A673 (cell line): Measurements from ENCODE around the gene ADAM10. TPM values are rescaled to one million over a fixed set of nuclear protein-coding genes. Genes with fewer than 3 reads are reported as not detected.

Source experiments
- BruUV-seq: library from RNA; stranded (reverse); fragments of 400-500 nt; replicated peaks from 2 replicates; lab custom pipeline; 2021; lab: Mats Ljungman, UMichigan
- CTCF ChIA-PET: fragments of 300-600 bp; sonication (Branson Sonifier 250); formaldehyde crosslinking; loops from one replicate; lab custom pipeline; 2022; ENCODE audit warnings: antibody characterized with exemption; lab: Charles Lee
- POLR2A ChIA-PET: fragments of 300-600 bp; sonication (Branson Sonifier 250); formaldehyde crosslinking; loops from one replicate; lab custom pipeline; 2022; ENCODE audit warnings: antibody characterized with exemption; ENCODE audit not compliant: low non-redundant PET; lab: Charles Lee
- DNase-seq: peaks from one replicate; pipeline ENCODE4 v3.0.0-alpha.2; 2015; ENCODE audit warnings: low spot score
- H3K27ac ChIP-seq: fragments of 200-600 bp; sonication (generic); 2 replicates; pipeline ENCODE4 v1.5.1; 2016; ENCODE audit warnings: mixed run types, low read depth, mild to moderate bottlenecking, mixed read lengths, antibody characterized with exemption, low read length; ENCODE audit not compliant: poor library complexity, severe bottlenecking
- H3K27me3 ChIP-seq: fragments of 200-600 bp; sonication (generic); replicated peaks from 2 replicates; pipeline ENCODE4 v1.6.1; 2017; ENCODE audit warnings: mixed run types, low read depth, mild to moderate bottlenecking, mixed read lengths, antibody characterized with exemption, low read length; ENCODE audit not compliant: insufficient read depth, poor library complexity
- H3K36me3 ChIP-seq: fragments of 200-600 bp; sonication (generic); 2 replicates; pipeline ENCODE4 v1.6.1; 2016; ENCODE audit warnings: mixed run types, mild to moderate bottlenecking, mixed read lengths, antibody characterized with exemption, low read length; ENCODE audit not compliant: insufficient read depth, poor library complexity, severe bottlenecking
- H3K4me1 ChIP-seq: fragments of 200-600 bp; sonication (generic); 2 replicates; pipeline ENCODE4 v1.6.1; 2017; ENCODE audit warnings: mixed run types, mild to moderate bottlenecking, mixed read lengths, antibody characterized with exemption, low read length; ENCODE audit not compliant: insufficient read depth, poor library complexity, severe bottlenecking
- H3K4me3 ChIP-seq: fragments of 200-600 bp; sonication (generic); 2 replicates; pipeline ENCODE4 v1.5.1; 2016; ENCODE audit warnings: low read depth, mixed run types, mild to moderate bottlenecking, mixed read lengths, low read length; ENCODE audit not compliant: poor library complexity, severe bottlenecking
- H3K9me3 ChIP-seq: fragments of 200-600 bp; sonication (generic); 2 replicates; pipeline ENCODE4 v1.6.1; 2016; ENCODE audit warnings: mixed run types, low read depth, mild to moderate bottlenecking, mixed read lengths, antibody characterized with exemption, low read length; ENCODE audit not compliant: poor library complexity, severe bottlenecking
- EZH2 ChIP-seq: fragments of 200-600 bp; sonication (generic); IDR thresholded peaks from 2 replicates; pipeline ENCODE4 v1.6.1; 2017; ENCODE audit warnings: borderline replicate concordance, low read depth, mild to moderate bottlenecking, mixed read lengths, antibody characterized with exemption, low read length; ENCODE audit not compliant: poor library complexity, severe bottlenecking
- intact Hi-C: fragments of 100-400 bp; cut with micrococcal nuclease; formaldehyde crosslinking; loops from one replicate; pipeline ENCODE4 v1.10.0; 2022; ENCODE audit not compliant: unreplicated experiment
- total RNA-seq: library from RNA; stranded (reverse); gene quantifications from 2 replicates; pipeline ENCODE4 v1.2.3, GENCODE V29; 2021
- TF ChIP-seq, protein P1 (sequence below): fragments of 300-800, 200-600 bp; sonication (generic); conservative IDR thresholded peaks from 2 replicates; pipeline ENCODE4 v1.5.1; 2017; ENCODE audit warnings: low read depth, mild to moderate bottlenecking, antibody characterized with exemption, low read length, moderate library complexity, mixed read lengths

ADAM10 gene
- total RNA-seq, 1 experiment from 2014 or later: 130 TPM

DNA sequence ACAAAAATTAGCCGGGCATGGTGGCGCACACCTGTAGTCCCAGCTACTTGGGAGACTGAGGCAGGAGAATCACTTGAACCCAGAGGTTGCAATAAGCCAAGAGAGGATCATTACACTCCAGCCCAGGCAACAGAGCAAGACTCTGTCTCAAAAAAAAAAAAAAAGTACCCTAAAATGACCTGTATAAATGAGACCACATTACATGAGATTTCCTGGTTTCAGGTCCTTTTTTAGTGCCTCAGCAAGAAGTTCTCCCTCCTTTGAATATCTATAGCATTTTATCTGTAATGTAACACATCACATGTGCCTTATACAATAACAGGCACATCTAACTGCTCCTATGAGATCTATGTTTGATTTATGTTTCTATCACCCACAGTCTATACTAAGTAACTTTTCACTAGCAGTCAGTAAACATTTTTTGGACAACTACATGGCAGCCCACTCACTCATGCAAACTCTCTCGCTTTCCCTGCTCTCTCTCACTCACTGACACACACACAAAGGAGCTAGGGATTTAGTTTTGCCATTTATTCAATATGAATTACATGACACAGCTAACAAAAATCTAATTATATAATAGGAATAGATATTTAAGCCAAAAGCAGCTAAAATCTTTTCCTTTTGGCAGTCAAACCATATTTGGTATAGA, 34.1 kb downstream of the ADAM10 start:
- H3K9me3 ChIP-seq: no peaks in the 10 kb centered on the region
- DNase-seq: no peak
- H3K4me1 ChIP-seq: peaks cover 8% of the 10 kb centered on the region
- TF ChIP-seq, protein P1, sequence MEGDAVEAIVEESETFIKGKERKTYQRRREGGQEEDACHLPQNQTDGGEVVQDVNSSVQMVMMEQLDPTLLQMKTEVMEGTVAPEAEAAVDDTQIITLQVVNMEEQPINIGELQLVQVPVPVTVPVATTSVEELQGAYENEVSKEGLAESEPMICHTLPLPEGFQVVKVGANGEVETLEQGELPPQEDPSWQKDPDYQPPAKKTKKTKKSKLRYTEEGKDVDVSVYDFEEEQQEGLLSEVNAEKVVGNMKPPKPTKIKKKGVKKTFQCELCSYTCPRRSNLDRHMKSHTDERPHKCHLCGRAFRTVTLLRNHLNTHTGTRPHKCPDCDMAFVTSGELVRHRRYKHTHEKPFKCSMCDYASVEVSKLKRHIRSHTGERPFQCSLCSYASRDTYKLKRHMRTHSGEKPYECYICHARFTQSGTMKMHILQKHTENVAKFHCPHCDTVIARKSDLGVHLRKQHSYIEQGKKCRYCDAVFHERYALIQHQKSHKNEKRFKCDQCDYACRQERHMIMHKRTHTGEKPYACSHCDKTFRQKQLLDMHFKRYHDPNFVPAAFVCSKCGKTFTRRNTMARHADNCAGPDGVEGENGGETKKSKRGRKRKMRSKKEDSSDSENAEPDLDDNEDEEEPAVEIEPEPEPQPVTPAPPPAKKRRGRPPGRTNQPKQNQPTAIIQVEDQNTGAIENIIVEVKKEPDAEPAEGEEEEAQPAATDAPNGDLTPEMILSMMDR: no peak
- TF ChIP-seq EZH2: no peak
- H3K4me3 ChIP-seq: no peak overlapping the region
- no peaks in the 10 kb centered on the region for H3K27me3 ChIP-seq
- CTCF ChIA-PET: no interaction called here
- H3K27ac ChIP-seq: no peak overlapping the region
- peaks cover 3% of the 10 kb centered on the region for H3K36me3 ChIP-seq
- BruUV-seq: no TSS peak
- POLR2A ChIA-PET: no interaction called here
- intact Hi-C loops: loop anchor here (1.0 kb wide), 1 partner anchor 13 kb away; no protein-coding TSS in a partner anchor

DNA sequence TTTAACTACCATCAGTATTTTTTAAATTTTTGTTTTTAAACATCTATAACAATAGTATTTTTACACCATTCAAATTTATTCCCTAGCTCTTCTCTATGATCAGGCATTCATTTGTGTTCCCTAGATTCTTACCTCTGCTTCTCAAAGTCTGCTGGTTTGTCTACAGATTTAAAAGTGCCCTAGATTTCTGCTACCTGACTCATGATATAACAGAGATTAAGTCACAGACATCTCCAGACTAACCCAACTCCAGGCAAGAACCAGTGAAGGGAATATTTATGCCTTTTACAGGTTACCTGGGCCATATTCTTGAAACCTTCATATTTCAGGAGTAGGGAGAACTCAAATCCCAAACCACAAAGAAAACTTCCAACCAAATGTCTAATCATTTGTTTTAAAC, 38.8 kb downstream of the ADAM10 start:
- H3K4me3 ChIP-seq: no peak overlapping the region
- intact Hi-C loops: no loop called here
- H3K27me3 ChIP-seq: no peaks in the 10 kb centered on the region
- TF ChIP-seq, protein P1: no peak
- TF ChIP-seq EZH2: no peak
- no peak for DNase-seq
- ChIA-PET POLR2A (no interaction called here), CTCF (no interaction called here)
- BruUV-seq: no TSS peak
- H3K9me3 ChIP-seq: no peaks in the 10 kb centered on the region
- H3K36me3 ChIP-seq: peaks cover 3% of the 10 kb centered on the region
- H3K27ac ChIP-seq: no peak overlapping the region
- peaks cover 5% of the 10 kb centered on the region for H3K4me1 ChIP-seq

DNA sequence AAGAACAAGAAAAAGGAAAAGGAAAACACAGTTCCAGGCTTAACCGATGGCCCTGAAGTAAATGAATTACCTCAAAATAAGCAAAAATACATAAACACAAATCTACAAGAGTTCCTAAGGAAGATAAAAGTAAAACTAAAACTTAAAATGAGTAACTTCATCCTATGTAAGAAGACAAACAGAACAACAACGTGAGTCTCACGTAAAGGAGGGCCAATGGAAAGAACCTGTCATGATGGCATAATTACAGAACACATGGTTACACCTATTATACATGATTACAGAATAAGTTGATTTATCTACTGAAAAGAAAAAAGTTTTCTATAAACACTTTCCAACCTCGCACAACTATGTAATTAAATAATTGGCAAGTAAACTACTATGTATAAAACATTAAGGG, 42.1 kb downstream of the ADAM10 start:
- ChIA-PET CTCF (interaction anchor here (0.7 kb wide), 1 partner anchor 80 kb away, joined by 5 read pairs; no protein-coding TSS in a partner anchor), POLR2A (interaction anchor here (1.2 kb wide), 1 partner anchor 11 kb away, joined by 6 read pairs; no protein-coding TSS in a partner anchor)
- no peaks in the 10 kb centered on the region for H3K36me3 ChIP-seq
- peaks cover 8% of the 10 kb centered on the region for H3K4me1 ChIP-seq
- H3K4me3 ChIP-seq: no peak overlapping the region
- no TSS peak for BruUV-seq
- TF ChIP-seq, protein P1: no peak
- no peak for TF ChIP-seq EZH2
- intact Hi-C loops: no loop called here
- H3K27ac ChIP-seq: no peak overlapping the region
- DNase-seq: no peak
- H3K9me3 ChIP-seq: no peaks in the 10 kb centered on the region
- no peaks in the 10 kb centered on the region for H3K27me3 ChIP-seq
